ENCODE results near the gene RFTN2.
"Not testable (repeated sequence)": the region's sequence is repeated elsewhere in the genome, so short reads cannot be mapped to it uniquely, and the experiment has no call there.

The RFTN2 gene

DNA sequence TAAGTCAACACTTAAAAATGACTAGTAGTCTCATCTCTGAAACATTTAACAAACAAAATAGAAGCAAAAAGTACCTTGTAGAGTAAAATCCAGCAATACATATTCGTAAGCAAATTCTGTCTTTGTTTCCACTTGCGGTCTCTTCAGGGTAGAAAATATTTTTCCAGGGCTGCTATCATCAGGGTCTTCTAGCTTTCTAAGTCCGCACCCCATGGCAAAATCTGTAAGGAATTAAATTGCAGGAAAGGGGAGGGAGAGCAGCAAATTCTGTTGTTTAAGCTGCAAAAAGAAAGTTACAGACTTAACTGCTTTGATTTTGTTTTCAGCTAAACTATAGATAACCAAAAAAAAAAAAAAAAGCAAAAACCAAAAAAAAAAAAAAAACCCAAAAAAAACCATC is at the start of gene RFTN2:
RFTN2 (minus strand) TSS at position 342 of the 400 bp plus-strand sequence; CDS start at position 213, 129 bp downstream.
- DNase-seq = no peak

- DNase-seq = no peak
Observed at GRCh38 chr2:197717863-197718262, 42.5 kb upstream of the RFTN2 start.

DNA sequence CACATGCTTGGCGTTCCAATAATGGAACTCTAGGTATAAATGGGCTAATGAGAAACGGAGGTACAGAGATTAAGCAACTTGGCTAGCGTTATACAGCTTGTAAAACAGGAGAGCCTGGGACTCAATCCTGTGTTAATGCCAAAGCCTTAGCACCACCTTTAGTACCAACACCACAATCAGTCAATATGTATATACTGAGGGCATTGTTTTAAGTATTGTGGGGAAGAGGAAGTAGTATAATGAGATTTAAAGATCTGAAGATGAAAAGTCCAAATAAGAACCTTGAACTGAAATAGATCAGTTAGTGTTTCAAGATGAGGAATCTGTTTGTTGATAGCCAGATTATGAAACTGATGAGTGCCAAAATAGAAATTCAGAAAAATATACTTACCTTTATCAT is 37.9 kb upstream of the RFTN2 start:
- no peak for DNase-seq

- no peak for DNase-seq
Observed at GRCh38 chr2:197711578-197711977, 36.2 kb upstream of the RFTN2 start.

GRCh38 chr2:197710424-197711042 is 35.1 kb upstream of the RFTN2 start:
- DNase-seq = no peak

DNA sequence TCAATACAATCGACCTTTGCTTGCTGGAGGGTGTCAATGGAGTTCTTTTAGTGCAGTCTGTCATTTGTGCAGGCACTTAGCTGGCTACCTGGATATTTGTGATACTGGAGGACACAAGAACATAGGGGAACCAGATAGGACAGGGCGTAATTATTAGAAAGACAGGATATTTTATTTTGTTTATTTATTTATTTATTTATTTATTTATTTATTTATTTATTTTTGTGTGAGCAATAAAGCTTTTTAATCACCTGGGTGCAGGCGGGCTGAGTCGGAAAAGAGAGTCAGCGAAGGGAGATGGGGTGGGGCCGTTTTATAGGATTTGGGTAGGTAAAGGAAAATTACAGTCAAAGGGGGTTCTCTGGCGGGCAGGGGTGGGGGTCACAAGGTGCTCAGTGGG is 33.8 kb upstream of the RFTN2 start:
- not testable (repeated sequence) for DNase-seq

DNA sequence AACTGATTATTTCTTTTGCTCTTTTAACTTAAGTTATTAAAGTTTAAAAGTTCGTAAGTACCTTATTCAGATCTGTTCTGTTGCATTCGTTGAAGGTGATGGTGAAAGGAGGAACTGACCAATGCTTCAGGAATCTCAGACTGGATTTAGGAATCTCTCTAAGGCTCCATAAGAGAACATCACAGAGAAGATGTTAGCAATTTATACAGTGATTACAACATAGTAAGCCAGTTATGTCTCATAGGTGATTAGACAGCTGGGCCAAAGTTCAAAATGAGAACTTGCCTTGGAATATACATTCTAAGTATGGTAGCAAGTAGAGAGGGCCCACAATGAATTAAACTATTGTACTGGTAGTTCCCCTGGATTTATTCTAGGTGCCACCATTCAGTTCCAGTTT is 32.9 kb upstream of the RFTN2 start:
- DNase-seq = no peak

GRCh38 chr2:197707316-197708213 is 32.2 kb upstream of the RFTN2 start:
- peak; percentile 43 for DNase-seq

- no peak for DNase-seq
Observed at GRCh38 chr2:197706839-197707207, 31.4 kb upstream of the RFTN2 start.

GRCh38 chr2:197705912-197706838 is 30.8 kb upstream of the RFTN2 start:
- DNase-seq = no peak

DNA sequence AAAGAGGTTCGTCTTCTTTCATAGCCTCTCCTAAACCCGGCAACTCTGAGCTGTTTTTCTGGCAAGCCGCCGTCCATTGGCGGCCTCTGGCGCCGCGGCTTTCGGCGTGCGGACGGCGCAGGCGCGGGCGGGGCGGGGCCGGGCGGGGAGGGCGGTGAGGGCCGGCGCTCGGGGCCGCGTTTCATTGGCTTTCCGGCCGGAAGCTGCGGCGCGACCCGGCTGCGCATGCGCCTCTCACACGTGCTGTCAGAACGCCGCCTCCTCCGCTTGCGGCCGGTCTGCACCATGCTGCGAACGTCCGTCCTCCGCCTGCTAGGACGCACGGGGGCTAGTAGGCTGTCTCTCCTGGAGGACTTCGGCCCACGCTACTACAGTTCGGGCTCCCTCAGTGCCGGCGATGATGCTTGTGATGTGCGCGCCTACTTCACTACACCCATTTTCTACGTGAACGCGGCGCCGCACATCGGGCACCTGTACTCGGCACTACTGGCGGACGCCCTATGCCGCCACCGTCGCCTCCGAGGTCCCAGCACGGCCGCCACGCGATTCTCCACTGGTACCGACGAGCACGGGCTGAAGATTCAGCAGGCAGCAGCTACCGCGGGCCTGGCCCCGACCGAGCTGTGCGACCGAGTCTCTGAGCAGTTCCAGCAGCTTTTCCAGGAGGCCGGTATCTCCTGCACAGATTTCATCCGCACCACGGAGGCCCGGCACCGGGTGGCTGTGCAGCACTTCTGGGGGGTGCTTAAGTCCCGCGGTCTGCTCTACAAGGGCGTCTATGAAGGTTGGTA is 29.9 kb upstream of the RFTN2 start, which contains the start of gene MARS2:
MARS2 (plus strand) TSS at position 249 of the 791 bp plus-strand sequence; CDS start at position 286, 37 bp downstream.
- DNase-seq = peak; percentile 83

DNA sequence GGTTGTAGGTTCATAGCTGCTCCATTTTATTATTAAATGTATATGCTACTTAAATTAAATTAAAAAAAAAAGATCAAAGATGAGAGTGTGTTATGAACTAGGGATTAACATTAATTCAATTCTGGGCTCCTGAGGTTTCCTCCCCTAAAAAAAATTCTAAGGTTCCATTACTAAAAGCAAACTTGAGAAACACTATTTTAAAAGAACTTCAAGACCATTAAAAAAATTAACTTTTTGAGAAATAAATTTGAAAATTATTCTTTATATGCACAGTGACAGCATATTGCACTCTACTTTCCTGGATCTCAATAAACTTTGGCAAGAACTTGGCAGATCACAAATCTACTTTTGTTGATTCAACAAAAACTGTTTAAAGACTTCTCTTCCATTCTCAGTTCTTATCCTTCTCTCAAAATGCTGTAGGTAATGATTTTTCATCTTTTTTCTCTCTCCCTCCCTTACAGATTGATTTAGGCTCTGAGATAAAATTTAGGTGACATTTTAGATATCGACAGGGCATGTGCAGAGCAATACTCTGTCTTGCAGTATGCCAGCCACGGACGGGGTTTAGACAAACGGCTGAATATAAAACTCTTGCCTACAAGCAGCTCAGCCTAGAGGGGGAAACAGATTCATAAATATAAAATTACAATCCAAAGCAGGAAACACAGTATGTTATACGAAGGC is 29.2 kb upstream of the RFTN2 start:
- DNase-seq = no peak

DNA sequence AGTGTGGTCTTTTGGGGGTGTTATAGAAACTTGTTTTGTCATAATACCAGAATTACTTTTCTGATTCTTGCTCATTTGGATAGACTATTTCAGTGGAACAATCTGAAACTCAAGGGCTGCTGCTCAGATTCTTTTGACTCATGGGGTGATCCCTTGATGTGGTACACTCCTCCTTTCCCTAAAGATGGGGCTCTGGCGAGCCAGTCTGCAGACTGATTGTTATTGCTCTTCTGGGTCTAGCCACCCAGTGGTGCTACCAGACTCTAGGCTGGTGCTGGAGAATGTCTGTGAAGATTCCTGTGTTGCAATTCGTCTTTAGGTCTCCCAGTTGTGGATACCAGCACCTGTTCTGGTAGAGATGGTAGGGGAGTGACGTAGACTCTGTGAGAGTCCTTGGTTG is 25.6 kb upstream of the RFTN2 start:
- no peak for DNase-seq

GRCh38 chr2:197699724-197700123 is 24.3 kb upstream of the RFTN2 start:
- not testable (repeated sequence) for DNase-seq

- DNase-seq = not testable (repeated sequence)
Observed at GRCh38 chr2:197696571-197696970, 21.2 kb upstream of the RFTN2 start.

- DNase-seq = not testable (repeated sequence)
Observed at GRCh38 chr2:197695971-197696370, 20.6 kb upstream of the RFTN2 start.

- not testable (repeated sequence) for DNase-seq
Observed at GRCh38 chr2:197695206-197695605, 19.8 kb upstream of the RFTN2 start.

- DNase-seq = no peak
Observed at GRCh38 chr2:197677483-197677882, 2.1 kb upstream of the RFTN2 start.

DNA sequence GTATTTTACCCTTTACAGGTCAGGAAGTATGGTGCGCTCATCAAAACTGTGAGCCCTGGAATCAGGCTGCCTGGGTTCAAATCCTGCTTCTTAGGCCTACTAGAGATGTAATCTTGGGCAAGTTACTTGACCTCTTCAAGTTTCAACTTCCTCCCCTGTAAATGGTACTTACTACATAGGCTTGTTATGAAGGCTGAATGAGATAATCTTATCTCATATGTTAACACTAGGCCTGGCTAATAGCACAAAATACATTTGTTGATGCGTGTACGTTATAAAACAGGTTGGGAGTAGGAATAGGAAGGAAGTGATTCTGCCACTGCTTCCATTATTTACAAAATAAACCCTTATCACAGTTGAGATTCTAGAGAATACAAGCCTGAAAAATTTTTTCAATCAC is 1.7 kb upstream of the RFTN2 start:
- DNase-seq = no peak

GRCh38 chr2:197675711-197676188 is 363 bp upstream of the RFTN2 start:
- DNase-seq = no peak

- no peak for DNase-seq
Observed at GRCh38 chr2:197674591-197674990, 796 bp downstream of the RFTN2 start.
